GM21390 (cell line): Measurements from ENCODE around the gene OPALIN.
A peak's percentile ranks its signal among the peaks of the same experiment; 100 is the strongest.

Experiments
- ATAC-seq: cut with Tn5 transposase; IDR thresholded peaks from one replicate; pipeline ENCODE4 v1.9.1; 2021; ENCODE audit not compliant: unreplicated experiment

The OPALIN gene

GRCh38 chr10:96358851-96359540 lies at the start of gene OPALIN:
OPALIN (minus strand) TSS chr10:96359002; CDS start chr10:96358896, 106 bp downstream.
- no peak for ATAC-seq

DNA sequence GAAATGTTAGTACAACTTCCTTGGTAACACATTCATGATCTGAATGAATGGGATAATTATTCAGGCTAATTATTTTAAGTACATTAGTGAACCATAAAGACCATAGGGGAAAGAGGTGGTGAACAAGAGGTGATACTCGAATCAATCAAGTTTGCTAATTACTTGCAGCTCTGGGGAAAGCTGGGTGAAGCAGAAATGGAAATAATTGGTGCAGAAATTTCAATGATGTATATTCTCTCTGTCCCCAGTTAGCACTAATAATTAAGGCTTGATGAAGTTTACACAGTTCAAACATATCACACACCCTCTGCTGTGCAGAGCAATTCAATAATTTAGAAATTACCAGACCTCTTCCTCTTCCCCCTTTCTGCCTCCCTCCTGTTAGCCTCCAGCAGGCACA lies 49.4 kb upstream of the OPALIN start:
- no peak for ATAC-seq

GRCh38 chr10:96407560-96408069 lies 48.8 kb upstream of the OPALIN start:
- ATAC-seq = no peak

DNA sequence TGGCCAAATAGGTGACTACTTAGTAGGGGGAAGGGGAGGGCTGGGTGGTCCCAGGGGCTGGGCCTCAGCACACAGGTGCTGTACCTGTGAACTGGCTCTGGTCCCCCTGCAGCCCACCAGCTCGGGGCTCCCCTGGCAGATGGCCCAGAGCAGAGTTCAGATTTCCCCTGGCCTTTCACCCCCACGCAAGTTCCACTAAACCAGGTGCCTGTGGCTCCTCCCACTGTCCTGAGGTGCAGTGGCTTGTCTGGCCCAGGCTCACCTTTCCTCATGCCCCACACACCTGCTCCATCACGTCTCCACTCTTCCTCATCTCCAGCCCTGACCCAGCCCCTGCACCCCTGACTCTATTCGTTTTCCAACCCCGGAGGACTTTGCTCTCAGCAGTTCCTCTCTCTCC lies 47.3 kb upstream of the OPALIN start:
- no peak for ATAC-seq

DNA sequence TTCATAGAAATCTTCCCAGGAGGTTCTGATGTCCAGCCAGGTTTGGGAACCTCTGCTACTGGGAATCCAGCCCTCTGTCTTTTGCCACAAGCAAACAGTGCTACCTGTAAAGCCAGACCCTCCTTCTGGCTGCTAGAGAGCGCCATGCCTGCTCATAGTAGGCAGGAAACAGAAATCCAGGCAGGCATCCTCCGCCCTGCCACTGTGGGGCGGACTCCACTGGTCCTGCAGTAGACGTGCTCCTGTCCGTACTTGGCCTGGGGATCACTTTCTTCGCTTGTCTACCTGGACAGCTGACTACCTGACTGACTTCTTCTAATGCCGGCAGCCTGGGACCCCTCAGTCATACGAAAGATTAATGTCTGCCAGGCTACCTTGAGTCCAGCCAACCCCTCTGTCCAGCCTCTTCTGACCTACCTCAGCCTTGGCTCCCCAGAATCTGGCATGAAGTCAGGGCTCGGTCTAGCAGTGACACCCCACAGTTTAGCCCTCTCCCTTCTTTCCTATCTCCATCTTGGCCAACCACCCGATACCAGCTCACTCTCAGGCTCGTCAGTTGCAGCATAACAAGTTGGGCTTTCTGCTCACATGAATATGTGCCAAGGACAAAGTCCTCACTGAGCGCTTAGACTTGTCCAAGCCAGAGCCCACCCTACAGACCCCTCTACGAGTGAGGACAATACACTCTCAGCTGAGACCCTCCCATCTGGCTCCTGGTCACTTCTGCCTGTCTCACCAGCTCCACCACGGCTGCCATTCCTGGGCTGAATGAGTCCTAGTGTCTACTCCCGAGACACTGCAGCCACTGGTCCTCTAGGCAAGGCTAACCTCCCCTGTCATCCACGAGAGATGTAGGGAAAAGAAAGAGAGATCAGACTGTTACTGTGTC lies 43.9 kb upstream of the OPALIN start:
- ATAC-seq = no peak

DNA sequence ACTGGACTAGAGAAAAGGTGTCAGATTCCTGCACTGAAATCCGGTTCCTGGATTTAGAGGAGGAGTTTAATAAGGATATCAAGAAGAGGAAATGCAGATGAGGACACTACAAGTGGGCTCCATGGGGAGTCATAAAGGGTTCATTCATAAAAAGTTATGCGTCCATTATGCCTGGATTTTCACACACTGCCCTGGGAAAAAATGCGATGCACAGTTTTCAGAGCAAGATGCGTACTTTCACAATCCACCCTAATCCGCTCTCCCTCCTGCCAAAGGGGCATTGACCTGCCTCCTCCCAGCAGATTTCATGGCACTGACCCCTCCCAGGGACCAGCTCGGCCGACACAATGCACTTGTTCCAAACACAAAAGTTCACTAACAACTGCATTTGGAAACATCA lies 42.2 kb upstream of the OPALIN start:
- no peak for ATAC-seq

DNA sequence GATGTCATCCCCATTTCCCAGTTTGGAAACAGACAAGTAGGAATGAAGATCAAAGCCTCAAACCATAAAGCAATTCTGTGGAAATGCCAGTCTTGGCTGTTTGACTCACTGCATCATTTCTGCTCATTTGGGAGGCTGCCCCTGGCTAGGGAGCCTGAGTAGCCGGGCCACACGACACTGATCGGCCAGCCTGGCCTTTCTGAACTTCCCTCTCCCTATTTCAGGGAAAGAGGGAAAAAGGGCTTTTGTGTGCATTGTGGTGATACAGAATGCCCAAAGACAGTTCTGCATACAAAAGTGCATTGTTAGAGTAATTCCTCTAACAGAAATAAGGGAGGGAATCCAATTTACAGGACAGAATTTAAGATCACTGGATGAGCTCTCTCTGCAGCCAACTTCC lies 41.7 kb upstream of the OPALIN start:
- no peak for ATAC-seq

DNA sequence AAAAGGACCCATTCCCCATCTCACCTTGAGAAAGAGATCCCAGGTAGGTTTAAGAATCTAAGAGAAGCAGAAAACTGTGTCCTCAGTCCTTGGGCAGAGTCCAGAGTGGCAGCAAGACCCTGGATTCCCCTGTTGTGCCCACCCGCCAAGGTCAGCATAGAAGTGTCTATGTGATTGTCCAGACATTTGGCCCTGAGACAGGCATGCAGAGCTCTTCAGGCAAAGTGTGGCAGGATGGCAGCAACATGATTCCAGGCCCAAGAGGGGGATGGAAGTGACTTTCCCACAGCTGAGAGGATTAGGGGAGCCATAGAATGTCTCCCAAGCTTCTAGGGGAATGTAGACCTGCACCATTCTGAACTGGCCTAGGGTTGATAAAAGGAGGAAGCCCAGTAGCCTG lies 39.1 kb upstream of the OPALIN start:
- no peak for ATAC-seq

DNA sequence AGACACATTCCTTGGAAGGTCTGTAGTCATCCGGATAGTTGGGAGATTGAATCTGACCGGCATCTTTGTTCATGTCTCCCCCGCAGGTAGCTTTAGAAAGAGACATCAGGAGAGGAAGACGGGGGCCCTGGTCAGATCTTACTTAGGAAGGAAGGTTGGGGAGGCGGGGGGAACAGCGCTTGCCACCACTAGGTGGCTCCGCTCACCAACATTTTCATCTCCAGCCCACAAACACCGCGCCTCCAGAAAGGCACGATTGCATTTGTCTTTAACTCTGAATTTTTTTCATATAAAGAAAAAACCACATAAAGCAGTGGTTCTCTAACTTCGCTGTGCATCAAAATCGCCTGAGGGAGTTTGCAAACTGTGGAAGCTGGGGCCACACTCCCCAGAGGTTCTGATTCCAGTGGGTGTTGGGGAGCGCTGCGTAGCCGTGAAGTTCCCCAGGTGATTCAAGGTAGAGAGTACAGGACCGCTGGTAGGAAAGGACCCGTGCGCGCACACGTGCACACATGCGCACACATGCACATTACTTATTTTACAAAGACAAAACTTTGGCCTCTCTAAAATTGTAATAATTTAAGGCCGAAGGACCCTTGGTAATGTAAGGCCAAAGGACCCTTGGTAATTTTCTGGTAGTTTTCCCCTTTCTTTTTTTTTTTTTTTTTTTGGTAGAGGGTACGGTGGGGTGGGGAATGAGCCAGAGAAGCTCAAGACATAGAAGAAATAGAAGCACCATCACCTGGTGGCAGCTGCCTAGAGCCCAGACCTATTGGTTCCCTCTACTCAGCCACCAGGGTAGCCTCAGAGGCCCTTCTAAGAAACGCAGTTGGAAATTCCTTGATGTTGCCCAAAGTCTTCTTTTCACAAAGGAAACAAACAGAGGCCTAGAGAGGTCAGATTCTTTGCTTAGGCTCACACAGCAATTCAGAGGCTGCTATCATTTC lies 37.4 kb upstream of the OPALIN start:
- ATAC-seq = no peak

- ATAC-seq = no peak
These were observed 31.7 kb upstream of the OPALIN start for GRCh38 chr10:96390460-96390864.

GRCh38 chr10:96389785-96390184 lies 31.0 kb upstream of the OPALIN start:
- ATAC-seq = no peak

DNA sequence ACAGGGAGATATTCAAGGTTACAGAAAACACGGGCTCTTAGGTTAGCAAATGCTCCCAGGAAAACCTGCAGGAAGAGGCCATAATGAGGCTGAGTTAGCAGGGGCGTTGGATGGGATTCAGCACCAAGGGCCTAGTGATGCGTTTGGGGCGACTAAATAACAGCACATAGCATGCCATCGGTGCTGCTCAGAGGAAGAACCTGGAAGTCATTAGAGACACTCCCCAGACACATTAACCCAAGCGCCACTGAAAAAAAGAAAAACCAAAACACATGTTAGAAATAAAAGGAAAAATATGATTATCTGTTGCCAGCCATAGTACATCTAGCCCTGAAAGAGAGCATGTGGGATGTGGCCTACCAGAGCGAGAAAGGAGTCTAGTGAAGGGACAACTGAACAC lies 28.8 kb upstream of the OPALIN start:
- no peak for ATAC-seq

DNA sequence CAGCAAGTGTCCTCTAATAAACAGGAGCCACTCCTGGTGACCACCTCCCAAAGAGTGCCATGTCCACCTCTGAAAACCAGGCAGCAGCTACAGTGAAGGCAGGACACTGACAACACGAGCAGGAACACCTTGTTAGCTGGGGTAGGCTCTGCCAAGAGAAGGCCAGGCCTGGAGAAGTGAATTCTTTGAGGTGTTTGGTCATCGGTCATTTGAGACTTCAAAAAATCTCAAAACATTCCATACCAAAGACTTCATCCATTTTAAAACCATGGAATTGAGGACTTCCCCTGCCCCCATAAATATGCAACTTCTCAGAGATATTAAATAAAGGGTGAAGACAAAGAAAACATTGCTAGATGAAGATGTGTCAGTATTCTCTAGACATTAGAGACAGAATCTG lies 28.4 kb upstream of the OPALIN start:
- no peak for ATAC-seq

DNA sequence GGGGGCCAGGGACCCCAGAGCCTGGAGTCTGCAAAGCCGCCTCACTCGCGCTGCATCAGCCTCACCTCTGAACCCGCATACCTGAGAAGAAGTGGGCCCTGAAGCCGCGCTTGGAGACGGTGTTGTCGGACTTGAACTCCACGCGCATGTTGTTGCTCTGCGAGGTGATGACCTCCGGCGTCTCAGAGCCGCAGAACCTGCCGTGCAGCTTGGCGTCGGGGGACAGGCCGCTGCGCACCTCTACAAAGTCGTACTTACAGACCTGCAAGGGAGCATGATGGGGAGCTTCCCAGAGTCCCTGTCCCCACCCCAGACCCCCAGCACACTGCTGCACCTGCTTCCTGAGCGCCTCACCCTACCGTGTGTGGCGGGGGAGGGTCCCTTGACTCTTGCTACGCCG lies 25.7 kb upstream of the OPALIN start:
- ATAC-seq = no peak

- no peak for ATAC-seq
These were observed 22.0 kb upstream of the OPALIN start for GRCh38 chr10:96380821-96381220.

- ATAC-seq = no peak
These were observed 21.0 kb upstream of the OPALIN start for GRCh38 chr10:96379758-96380157.

DNA sequence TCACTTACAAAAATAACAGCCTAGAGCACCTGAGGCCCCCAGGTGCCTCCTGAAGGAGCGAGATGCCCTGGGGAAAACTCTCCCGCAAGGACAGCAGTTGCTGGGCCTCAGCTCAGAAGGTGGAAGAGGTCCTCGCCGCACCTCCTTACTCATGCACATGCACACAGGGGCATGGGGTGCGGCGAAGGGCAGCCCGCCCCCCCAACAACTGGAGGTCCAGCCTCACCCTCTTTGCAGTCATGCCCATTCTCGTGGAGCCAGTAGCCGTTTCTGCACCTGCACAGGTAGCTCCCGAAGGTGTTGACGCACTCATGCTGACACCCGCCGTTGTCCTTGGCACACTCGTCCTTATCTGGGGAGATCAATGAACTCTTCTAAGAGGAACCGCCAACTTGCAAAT lies 19.9 kb upstream of the OPALIN start:
- no peak for ATAC-seq

GRCh38 chr10:96377816-96378294 lies 19.1 kb upstream of the OPALIN start:
- no peak for ATAC-seq

DNA sequence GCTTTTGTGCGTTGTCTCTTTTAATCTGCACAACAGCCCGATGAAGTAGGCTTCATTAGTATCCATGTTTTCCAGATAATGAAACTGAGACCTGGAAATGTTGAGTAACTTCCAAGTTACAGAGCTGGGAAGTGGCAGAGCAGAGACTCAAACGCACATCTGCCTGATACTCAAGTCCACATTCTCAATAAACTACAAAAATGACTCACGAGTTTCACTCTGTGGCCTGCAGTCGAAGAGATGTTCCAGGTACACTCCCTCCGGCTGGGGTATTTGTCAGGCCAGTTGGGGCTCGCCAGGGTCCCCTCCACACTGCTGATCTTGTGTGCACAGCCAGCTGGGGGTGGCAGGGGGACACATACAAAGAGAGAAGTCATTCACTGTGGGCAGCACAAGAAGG lies 17.7 kb upstream of the OPALIN start:
- no peak for ATAC-seq

- ATAC-seq = peak; percentile 84
These were observed 16.4 kb upstream of the OPALIN start for GRCh38 chr10:96374985-96375830.
